ENCODE results near the gene SH3BGRL2. TPM values are rescaled to one million over a fixed set of nuclear protein-coding genes. Genes with fewer than 3 reads are reported as not detected.

The SH3BGRL2 gene
- total RNA-seq, 1 experiment from 2014 or later: 46.1 TPM

- peaks cover 5% of the 10 kb centered on the region for H3K36me3 Mint-ChIP-seq (ENCODE audit: insufficient read depth, unreplicated experiment)
- H3K4me1 Mint-ChIP-seq (ENCODE audit: low read depth, unreplicated experiment): peaks cover 8% of the 10 kb centered on the region
- no peaks in the 10 kb centered on the region for H3K9me3 Mint-ChIP-seq (ENCODE audit: low read depth, unreplicated experiment)
- no peak overlapping the region for H3K4me3 Mint-ChIP-seq (ENCODE audit: low read depth, unreplicated experiment)
- H3K27me3 Mint-ChIP-seq (ENCODE audit: unreplicated experiment): no peaks in the 10 kb centered on the region
- intact Hi-C loops (cut with micrococcal nuclease; ENCODE audit: unreplicated experiment): no loop called here
- H3K27ac Mint-ChIP-seq (ENCODE audit: unreplicated experiment): no peak overlapping the region
- DNase-seq: no peak
- CTCF ChIA-PET: interaction anchor here (1.1 kb wide), 1 partner anchor 168 kb away, joined by 3 read pairs; no protein-coding TSS in a partner anchor
- BruUV-seq (replicated peaks): no TSS peak
- TF ChIP-seq, protein P1, sequence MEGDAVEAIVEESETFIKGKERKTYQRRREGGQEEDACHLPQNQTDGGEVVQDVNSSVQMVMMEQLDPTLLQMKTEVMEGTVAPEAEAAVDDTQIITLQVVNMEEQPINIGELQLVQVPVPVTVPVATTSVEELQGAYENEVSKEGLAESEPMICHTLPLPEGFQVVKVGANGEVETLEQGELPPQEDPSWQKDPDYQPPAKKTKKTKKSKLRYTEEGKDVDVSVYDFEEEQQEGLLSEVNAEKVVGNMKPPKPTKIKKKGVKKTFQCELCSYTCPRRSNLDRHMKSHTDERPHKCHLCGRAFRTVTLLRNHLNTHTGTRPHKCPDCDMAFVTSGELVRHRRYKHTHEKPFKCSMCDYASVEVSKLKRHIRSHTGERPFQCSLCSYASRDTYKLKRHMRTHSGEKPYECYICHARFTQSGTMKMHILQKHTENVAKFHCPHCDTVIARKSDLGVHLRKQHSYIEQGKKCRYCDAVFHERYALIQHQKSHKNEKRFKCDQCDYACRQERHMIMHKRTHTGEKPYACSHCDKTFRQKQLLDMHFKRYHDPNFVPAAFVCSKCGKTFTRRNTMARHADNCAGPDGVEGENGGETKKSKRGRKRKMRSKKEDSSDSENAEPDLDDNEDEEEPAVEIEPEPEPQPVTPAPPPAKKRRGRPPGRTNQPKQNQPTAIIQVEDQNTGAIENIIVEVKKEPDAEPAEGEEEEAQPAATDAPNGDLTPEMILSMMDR (IDR thresholded peaks at IDR 0.05; ENCODE audit: unreplicated experiment): no peak
Observed at GRCh38 chr6:79699606-79700005, 68.5 kb downstream of the SH3BGRL2 start.

DNA sequence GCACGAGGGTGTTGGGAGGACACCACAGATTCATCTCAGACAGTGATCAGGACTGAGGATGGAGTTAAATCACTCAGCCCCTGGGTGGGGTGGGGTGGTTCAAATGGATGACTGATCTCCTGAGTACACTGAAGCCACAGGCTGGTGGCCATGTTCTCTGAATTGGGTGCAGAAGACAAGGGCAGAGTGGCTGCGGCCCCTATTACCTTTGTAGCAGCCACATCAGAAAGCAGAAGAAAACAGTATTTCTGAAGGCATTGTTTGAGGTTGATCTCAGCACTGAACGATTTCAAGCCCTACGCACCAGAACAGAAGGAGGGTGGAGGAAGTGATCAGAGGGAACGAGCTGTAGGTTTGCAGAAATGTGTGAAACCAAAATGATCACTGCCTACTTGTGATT, 71.6 kb downstream of the SH3BGRL2 start:
- Mint-ChIP-seq H3K4me3 (ENCODE audit: low read depth, unreplicated experiment) (no peak overlapping the region), H3K27me3 (ENCODE audit: unreplicated experiment) (no peaks in the 10 kb centered on the region), H3K36me3 (ENCODE audit: insufficient read depth, unreplicated experiment) (peaks cover 5% of the 10 kb centered on the region), H3K27ac (ENCODE audit: unreplicated experiment) (no peak overlapping the region), H3K4me1 (ENCODE audit: low read depth, unreplicated experiment) (no peaks in the 10 kb centered on the region), H3K9me3 (ENCODE audit: low read depth, unreplicated experiment) (no peaks in the 10 kb centered on the region)
- TF ChIP-seq, protein P1 (IDR thresholded peaks at IDR 0.05; ENCODE audit: unreplicated experiment): no peak
- intact Hi-C loops (cut with micrococcal nuclease; ENCODE audit: unreplicated experiment): no loop called here
- BruUV-seq (replicated peaks): no TSS peak
- CTCF ChIA-PET: no interaction called here
- DNase-seq: no peak

GRCh38 chr6:79704200-79704599, 73.1 kb downstream of the SH3BGRL2 start:
- H3K27ac Mint-ChIP-seq (ENCODE audit: unreplicated experiment): no peak overlapping the region
- H3K4me1 Mint-ChIP-seq (ENCODE audit: low read depth, unreplicated experiment): no peaks in the 10 kb centered on the region
- intact Hi-C loops (cut with micrococcal nuclease; ENCODE audit: unreplicated experiment): no loop called here
- no TSS peak for BruUV-seq (replicated peaks)
- TF ChIP-seq, protein P1 (IDR thresholded peaks at IDR 0.05; ENCODE audit: unreplicated experiment): no peak
- H3K9me3 Mint-ChIP-seq (ENCODE audit: low read depth, unreplicated experiment): no peaks in the 10 kb centered on the region
- DNase-seq: no peak
- no peak overlapping the region for H3K4me3 Mint-ChIP-seq (ENCODE audit: low read depth, unreplicated experiment)
- peaks cover 10% of the 10 kb centered on the region for H3K36me3 Mint-ChIP-seq (ENCODE audit: insufficient read depth, unreplicated experiment)
- H3K27me3 Mint-ChIP-seq (ENCODE audit: unreplicated experiment): no peaks in the 10 kb centered on the region
- CTCF ChIA-PET: no interaction called here

GRCh38 chr6:79705456-79705995, 74.4 kb downstream of the SH3BGRL2 start:
- Mint-ChIP-seq H3K27ac (ENCODE audit: unreplicated experiment) (no peak overlapping the region), H3K4me3 (ENCODE audit: low read depth, unreplicated experiment) (no peak overlapping the region), H3K36me3 (ENCODE audit: insufficient read depth, unreplicated experiment) (peaks cover 5% of the 10 kb centered on the region), H3K4me1 (ENCODE audit: low read depth, unreplicated experiment) (no peaks in the 10 kb centered on the region), H3K9me3 (ENCODE audit: low read depth, unreplicated experiment) (no peaks in the 10 kb centered on the region), H3K27me3 (ENCODE audit: unreplicated experiment) (no peaks in the 10 kb centered on the region)
- no TSS peak for BruUV-seq (replicated peaks)
- DNase-seq: no peak
- TF ChIP-seq, protein P1 (IDR thresholded peaks at IDR 0.05; ENCODE audit: unreplicated experiment): no peak
- CTCF ChIA-PET: no interaction called here
- intact Hi-C loops (cut with micrococcal nuclease; ENCODE audit: unreplicated experiment): no loop called here
